DLD1 (cell line): ENCODE measurements around the gene SMPD2.

Experiments used
- in situ Hi-C: cut with HindIII; loops from 2 replicates; pipeline ENCODE4 v1.10.0; 2017; ENCODE audit warnings: low sequenced_read_pairs

The SMPD2 gene

DNA sequence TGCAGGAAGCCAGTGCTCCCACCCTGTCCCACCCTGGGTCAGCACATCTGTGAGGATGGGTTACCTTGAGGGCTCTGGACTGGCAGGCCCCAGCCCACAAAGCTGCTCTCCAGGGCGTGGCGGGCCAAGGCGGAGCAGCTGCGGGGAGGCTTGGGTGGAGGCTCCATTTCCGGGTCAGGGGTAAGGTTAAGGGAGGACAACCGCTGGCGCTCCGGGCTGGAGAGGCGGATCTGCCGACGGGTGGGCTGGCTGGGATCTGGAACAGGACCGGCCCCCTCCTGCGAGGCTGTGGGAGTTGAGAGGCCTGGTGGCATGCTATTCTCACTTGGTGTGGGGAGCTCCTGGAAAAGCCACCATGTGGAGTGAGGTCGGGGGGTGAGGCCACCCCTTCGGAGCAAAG, 5.5 kb downstream of the SMPD2 start:
- in situ Hi-C loops, result no loop called here

DNA sequence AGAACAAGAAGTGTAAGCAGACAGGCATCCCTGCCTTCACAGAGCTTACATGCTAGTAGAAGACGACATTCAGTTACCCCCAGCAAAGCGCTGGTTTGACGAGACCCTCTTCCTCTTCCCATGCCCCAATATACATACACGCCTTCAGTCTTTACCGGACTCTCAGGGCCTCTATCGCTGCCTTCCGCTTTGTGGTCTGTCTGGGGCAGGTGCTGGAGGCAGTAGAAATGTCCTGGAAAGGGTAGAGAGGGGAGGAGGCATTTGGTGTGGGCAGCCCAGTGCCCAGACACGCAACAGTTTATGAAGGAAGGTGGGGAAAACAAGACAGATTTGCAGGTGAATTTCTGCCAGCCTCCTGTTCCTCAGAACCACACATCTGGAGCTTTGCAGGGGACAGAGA, 6.0 kb downstream of the SMPD2 start:
- in situ Hi-C loops, result no loop called here

DNA sequence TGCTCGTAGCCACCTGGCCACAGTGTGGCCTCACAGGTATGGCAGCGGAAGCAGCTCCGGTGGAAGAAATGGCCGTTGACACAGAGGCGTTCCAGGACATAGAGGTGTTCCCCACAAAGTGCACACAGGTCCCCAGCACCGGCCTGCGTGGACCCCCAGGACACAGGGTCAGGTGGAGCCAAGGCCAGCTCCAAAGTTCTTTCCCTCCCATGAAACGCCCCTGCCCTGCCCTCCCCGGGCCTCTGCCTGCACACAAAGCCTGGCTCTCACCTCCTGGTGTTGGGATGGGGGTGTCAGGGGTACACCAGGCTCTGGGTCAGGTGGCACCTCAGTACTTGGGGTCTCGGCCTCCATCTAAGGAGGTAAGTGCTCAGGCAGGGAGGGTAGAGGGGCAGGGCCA, 6.6 kb downstream of the SMPD2 start:
- in situ Hi-C loops, result no loop called here

DNA sequence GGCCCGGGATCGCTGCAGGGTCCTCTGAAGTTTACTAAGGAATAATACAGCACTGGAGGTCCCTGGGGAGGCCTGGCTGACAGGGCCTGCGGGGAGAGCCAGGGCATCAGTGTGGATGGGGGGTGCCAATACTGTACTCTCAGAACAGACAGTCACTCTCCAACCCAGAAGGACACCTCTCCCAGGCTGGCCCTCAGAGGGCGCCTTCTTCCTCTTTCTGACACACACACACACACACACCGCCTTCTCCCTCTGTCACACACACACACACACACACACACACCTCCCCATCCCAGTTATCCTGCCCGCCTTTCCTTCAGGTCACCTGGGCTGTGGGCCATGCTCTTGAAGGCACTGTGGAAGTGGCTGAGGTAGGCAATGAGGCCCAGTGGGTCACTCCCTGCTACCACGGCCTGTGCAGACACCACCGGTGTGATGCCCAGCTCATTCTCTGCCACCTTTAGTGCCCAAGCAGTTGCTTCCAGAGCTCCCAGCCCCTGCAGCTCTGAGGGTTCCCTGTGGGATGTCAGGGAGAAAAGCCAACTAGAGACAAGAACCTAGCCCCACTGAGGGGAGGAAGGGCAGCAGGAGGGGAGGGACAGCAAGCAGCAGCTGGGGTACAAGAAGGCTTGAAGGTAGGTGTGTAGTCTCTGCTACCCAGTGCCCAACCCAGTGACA, 7.5 kb downstream of the SMPD2 start:
- in situ Hi-C loops, result no loop called here

DNA sequence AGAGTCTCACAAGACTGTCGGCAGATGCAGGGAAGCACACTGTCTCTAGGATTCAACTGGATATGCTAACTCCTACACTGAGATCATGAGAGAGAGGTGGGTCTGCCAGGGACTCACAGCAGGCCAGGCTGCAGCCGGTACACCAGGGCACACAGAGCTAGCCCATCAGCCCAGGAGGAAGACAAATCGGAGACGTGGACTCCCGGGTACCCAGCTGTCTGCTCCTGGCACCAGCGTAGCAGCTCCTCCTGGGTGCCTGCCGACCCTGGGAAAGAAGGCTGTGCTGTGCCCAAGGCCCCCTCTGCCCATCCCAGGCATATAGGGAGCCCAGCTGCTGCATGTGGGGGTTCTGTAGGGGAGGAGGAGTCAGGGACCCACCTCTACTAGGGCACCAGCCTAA, 8.1 kb downstream of the SMPD2 start:
- in situ Hi-C loops, result no loop called here

DNA sequence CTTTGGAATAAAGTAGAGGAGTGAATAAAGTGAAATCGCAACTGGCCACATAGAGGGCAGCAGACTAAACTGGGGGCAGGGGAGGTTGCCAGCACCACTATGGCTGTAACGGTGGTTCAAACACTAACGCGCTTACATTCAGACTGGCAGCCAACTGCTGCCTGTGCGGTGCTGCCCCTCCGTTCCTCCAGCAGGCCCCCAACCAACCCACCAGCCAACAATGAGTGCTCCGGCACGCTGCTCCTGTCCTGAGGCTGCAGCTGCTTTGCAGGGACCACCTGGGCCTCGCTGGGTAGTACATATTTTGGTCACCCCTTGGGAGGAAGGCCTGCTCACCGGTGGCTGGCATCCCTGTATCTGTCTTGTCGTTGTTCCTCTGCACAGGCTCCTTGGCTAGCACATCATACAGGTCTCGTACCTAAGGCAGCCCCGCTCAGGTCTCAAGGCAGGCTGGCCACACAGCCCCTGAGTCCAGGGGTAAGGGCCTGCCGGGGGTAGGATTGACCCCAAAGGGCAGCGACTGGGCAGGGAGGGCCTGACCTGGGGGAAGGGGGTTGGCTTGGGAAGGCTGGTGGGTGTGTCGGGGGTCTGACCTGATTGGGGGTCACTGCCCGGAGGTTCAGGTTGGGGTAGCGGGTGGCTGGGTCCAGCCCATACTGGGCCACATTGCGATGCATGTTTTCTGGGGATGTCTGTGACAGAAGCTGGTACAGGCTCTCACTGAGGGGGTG, 8.7 kb downstream of the SMPD2 start:
- in situ Hi-C loops, result no loop called here

DNA sequence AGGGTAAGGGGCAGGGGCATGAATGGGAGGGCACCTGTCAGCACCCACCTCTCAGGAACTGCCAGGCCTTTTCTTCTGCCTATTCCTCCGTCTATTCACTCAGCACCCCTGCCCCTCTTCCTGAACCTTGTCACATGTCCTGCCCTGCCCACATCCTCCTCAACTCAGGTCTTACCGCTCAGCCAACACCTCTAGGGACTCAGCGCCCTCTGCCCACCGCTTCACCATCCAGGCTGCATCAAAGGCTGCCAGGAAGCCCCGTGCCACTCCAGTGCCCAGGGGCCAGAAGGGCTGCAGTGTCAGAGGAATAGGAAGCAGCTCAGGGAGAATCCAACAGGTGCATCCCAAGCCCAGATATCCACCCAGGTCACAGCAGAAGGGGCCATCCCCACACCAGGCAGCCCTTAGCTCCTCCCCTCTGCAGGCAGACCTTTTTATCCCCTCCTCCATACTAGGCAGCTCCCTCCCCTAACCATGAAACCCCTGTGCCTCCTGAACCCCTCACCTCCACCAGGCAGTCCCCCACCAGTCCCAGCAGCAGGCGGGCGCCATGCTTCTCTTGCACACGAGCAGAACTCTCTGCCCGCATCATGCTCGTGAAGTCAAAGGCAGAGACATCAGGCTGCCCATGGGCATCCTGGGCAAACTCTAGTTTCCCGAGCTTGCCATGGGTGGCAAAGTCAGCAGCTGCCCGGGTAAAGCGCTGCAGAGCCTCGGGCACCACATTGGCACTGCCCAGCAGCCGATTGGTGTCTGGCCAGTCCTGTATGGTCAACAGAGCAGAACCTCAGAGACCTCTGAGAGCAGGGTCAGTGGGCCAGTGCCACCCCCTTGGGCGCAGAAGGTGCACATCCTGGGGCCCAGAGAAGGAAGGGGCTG, 9.5 kb downstream of the SMPD2 start:
- in situ Hi-C loops, result no loop called here

DNA sequence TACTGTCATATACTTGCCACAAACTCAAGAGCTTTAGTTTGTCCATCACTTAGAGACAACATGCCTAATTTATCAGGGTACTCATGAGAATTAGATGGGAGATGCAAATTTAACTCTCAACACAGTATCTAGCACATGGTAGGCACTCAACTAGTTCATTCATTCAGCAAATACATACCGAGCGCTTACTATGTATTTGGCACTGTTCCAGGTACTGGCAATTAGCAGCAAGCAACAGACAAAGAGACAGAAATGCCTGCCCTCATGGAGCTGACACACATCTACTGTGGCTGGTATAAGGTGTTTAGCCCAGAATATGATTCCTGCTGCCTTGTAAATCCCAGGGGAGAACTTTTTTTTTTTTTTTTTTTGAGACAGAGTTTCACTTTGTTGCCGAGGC, 10.3 kb downstream of the SMPD2 start:
- in situ Hi-C loops, result no loop called here

DNA sequence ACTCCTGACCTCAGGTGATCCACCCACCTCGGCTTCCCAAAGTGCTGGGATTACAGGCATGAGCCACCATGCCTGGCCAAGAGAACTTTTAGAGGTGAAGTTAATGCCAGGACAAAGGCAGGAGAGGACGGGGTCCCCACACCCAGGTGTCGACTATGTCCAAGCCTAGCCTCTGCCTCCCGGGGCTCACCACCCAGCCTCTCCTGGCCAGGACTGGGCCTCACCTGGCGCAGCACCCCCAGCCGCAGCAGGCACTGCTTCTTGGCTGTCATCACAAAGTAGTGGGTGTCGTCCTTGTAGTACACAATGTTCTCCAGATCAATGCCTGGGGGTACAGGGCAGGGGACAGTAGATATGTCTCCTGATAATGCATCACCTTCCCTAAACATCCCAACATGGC, 10.9 kb downstream of the SMPD2 start:
- in situ Hi-C loops, result no loop called here

DNA sequence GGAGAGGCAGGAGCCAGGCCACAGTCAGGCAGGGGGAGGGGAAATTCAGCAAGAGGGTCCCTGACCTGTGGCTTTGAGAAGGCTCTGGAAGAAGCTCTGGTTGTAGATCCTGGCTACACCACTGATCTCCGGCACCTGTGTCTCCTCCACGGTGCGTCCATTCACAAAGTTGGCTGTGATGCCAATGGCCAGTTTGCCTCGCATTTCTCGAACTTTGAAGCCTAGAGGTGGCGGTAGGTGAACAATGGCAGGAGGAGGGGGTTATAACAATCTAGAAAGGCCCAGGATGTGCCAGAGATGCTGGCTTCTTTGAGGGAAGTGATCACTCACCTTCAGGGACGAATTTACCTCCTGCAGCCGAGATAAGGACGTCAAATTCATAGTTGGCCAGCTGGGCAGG, 11.7 kb downstream of the SMPD2 start:
- in situ Hi-C loops, result no loop called here

DNA sequence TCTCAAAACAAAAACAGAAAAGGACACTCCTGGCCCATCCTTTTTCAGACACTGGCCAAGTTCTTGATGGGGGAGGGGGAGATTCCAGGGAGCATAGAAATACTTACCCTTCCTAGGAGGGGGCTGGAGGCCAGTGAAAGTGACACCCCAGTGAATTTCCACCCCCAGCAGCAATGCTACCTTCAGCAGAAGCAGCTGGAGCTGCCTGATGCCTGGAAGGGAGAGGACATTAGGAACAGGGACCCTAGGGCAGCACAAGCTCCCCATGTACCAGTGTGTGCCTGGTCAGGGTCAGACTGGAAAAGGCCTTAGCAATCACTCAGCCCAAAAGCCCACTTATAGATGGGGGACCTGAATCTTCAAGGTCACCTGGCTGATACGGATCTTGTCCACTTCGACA, 12.6 kb downstream of the SMPD2 start:
- in situ Hi-C loops, result no loop called here

DNA sequence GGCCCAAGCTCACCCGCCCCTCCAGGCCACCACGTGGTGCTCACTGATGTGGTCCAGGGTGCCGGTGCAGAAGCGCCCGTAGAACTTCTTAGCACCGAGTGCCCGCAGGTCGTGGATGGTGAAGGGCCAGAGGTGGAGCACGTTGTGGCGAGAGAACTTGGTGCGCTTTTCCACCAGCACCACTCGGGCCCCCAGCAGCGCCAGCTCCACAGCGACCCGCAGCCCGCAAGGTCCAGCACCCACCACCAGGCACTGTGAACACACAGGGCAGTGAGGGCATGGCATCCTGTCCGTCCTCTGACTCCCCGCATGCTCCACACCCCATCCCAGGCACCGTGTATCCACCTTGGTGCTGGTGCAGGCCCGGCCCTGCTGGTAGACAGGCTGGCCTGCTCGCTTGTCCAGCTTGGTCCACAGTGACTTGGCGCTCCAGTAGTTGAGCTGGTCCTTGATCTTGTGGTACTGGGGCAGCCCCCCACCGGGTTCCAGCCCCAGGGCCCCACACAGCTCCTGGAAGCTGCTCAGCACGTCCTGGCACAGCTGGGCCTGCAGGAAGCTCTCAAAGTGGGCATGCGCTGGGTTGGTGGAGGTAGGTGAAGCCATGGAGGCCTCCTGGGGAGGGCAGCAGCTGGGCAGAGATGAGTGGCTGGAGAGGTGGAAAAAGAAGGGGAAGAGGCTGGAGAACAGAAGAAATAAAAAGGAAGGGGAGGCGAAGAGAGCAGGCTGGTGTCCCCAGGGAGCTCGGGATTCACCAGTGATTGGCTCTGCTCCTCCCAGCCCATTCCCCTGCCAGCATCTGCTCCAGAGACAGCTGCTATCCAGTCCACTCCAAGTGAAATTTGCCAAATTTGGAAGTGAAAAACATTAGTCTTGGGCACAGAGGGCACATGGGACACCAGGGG, 13.3 kb downstream of the SMPD2 start:
- in situ Hi-C loops, result no loop called here

DNA sequence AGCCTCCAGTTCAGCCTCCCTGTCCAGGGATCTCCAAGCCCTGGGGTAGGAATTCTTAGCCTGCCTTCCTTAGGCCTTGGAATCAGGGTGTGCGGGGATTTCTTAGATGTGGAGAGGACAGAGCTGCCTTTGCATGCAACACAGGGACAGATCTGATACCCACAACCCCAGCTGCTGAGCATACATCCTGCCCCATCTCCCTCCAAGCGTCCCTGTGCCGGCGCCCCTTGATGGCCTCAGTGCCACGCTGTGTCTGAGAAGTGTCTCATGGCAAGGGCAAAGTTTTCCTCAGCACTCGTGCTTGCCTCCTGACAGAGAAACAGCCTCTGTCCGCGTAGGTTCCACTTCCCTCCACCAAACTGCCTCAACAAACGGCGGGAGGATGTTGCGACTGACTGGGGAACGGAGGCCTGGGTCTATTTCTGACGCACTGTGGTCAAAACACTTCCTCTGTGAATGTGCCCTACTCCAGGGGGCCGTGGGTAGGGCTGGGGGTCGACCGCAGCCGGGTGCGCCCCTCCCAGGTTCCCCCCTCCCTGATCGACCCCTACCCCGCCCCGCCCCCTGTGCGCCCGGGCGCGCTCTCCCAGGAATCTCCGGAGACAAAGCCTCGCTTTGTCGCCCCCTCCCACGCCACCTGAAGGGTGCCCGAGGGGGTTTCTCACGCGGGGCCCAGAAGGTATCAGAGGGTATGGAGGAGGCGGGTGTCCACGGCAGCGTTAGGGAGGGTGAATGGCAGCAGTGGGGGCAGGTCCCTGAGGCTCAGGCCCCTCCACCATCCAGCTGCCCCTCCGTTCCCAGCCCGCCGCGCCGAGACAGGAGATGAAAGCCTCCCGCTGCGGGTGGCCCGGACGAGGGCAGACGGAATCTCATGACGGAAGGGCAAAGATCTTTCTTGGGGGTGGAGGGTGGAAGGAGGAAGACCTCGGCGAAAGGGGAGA, 14.2 kb downstream of the SMPD2 start:
- in situ Hi-C loops, result no loop called here

DNA sequence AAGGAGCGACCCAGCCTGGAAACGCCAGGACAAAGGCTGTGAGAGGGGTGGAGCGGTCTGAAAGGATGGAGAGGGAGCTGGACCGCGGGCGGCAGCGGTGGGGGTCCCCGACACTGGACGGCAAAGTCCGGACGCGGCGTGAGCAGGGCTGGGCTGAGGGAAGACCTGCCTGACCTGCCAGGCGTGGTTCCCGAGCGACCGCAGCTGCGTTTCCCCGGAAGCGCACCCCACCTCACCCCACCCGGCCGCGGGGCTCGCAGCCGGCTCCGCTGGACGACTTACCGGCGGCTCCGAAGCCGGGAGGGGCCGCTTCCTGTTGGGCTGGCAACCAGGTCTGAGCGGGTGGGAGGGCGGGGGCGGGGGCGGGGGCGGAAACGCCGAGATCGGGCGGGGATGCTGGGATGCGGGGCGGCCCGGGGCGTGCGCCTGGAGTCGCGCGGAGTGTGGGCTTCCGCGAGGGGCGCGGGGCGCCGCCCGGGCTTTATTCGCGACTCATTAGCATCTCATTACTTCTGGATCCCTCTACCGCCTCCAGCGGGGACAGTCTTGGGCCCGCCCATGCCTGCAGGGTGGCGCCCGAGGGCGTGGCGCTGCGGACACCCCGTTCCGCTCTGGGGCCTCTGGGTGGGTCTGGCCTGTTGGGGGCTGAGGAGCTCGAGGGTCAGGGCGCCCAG, 15.1 kb downstream of the SMPD2 start, which contains the start of gene MICAL1:
TSS of gene MICAL1 (minus strand) at position 336 of the 674 bp plus-strand sequence. CDS start 1,576 bp downstream, outside the sequence.
- in situ Hi-C loops, result no loop called here

DNA sequence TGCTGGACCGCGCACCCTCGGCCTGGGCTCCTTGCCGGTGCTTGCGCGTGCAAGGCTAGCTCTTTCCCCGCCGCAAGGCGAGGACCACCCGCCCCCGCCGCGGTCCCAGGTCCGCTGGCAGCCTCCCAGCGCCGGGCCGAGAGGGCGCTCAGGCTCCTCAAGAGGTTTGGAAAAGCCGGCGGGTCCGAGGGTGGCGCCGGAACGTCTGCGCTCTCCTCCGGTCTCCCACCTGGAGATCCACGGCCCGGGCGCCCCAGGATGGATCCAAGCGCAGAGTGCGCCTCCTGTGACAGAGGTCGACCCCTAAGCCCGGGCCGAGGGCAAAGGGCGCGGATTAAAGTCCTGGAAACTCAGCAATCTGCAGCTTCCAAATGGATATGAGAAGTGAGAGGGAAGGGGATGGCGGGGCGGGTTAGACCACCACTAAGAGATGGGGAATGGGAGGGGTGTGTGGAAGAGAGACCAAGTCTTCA, 15.6 kb downstream of the SMPD2 start:
- in situ Hi-C loops, result no loop called here

DNA sequence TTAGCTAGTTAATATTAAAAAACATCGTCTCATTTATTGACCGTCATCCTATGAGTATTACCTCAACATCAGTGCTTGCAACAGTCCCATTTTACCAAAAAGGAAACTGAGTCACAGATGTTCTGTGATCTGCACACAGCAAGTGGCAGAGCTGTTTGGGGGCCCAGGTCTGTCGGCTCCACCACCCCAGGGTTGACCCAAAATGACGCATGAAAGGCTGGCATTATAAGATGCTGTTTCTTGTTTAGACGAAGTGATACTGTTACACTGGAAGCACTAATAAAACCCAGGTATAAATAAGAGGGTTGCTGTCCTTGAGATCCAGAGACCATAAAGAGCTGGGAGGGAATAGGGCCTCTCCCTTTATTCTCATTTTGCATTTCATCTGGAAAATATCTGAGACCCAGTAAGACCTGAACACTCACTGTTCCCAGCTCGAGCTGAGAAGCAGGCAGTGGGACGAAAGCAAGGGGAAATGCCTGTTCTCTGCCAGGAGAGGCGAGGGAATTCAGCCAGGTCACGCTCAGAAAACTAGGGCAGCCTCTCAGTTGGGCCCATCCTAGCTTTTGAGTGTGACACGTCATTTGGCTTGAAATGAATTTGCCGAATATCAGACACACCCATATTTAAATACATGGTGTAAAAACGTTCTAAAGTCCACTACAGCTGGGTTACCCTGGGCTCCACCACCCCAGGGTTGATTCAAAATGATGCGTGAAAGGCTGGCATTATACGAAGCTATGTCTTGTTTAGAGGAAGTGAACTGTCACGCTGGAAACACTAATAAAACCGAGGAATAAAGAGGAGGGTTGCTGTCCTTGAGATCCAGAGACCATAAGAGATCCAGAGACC, 16.4 kb downstream of the SMPD2 start:
- in situ Hi-C loops, result no loop called here

DNA sequence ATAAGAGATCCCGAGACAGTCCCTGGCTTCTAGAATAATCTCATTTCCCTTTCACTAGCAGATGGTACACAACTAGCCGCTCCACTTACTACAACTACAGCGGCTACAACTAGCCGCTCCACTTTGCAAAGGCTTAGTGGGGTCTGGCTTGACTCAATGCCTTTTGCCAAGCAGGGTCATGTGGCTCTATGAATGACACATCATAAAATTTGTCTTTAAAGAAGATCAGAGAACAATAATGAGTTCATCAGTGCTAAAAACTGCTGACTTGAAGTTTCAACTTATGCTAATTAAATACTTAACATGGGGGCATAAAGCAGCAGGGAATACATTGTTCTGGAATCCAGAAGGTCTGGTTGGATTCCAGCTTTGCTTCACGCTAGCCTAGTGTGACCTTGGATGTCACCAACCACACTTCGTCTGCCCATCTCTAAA, 17.1 kb downstream of the SMPD2 start:
- in situ Hi-C loops, result no loop called here
